Measurements from ENCODE around the gene VCAN.

GRCh38 chr5:83474161-83474796 is 2.7 kb downstream of the VCAN start:
- TF ChIP-seq CTCF (conservative IDR thresholded peaks at IDR 0.05 in 1 of 2, IDR thresholded peaks at IDR 0.05 in 1 of 2; ENCODE audit: extremely low read depth in 1 of 2, insufficient read depth in 1 of 2, low read depth in 1 of 2, low read length in 2 of 2) = no peak
- TF ChIP-seq EZH2 (IDR thresholded peaks at IDR 0.05; ENCODE audit: borderline replicate concordance, low read length) = no peak
